ENCODE results near the gene CAPN10. TPM values are rescaled to one million over a fixed set of nuclear protein-coding genes. Genes with fewer than 3 reads are reported as not detected.

CAPN10 gene
- total RNA-seq, 1 experiment from 2014 or later: 27.8 TPM

- intact Hi-C loops (cut with micrococcal nuclease; ENCODE audit: unreplicated experiment): no loop called here
- no peaks in the 10 kb centered on the region for H3K9me3 ChIP-seq
- BruUV-seq (replicated peaks): no TSS peak
- H3K36me3 ChIP-seq (ENCODE audit: control insufficient read depth, insufficient read depth, low read length): no peaks in the 10 kb centered on the region
- ChIA-PET POLR2A (no interaction called here), CTCF (no interaction called here)
- no peaks in the 10 kb centered on the region for H3K27me3 Mint-ChIP-seq (ENCODE audit: insufficient read depth, unreplicated experiment)
- H3K4me3 ChIP-seq (ENCODE audit: low read depth, low read length): no peak overlapping the region
- DNase-seq: no peak
- H3K9me3 Mint-ChIP-seq (ENCODE audit: unreplicated experiment): no peaks in the 10 kb centered on the region
- peaks cover 16% of the 10 kb centered on the region for H3K4me1 Mint-ChIP-seq (ENCODE audit: low read depth, unreplicated experiment)
- TF ChIP-seq CTCF (IDR thresholded peaks at IDR 0.05; ENCODE audit: insufficient read depth in 1 of 2, low read depth in 1 of 2, low read length in 1 of 2, severe bottlenecking in 1 of 2, unreplicated experiment in 1 of 2): no peak
- no peak overlapping the region for H3K4me3 Mint-ChIP-seq (ENCODE audit: unreplicated experiment)
- H3K36me3 Mint-ChIP-seq (ENCODE audit: insufficient read depth, unreplicated experiment): peaks cover 4% of the 10 kb centered on the region
- H3K27ac Mint-ChIP-seq (ENCODE audit: unreplicated experiment): no peak overlapping the region
- H3K4me1 ChIP-seq: no peaks in the 10 kb centered on the region
- H3K27me3 ChIP-seq (replicated peaks; ENCODE audit: control insufficient read depth, insufficient read depth, low read length): no peaks in the 10 kb centered on the region
These were observed 4.2 kb downstream of the CAPN10 start for GRCh38 chr2:240590681-240591111.

- TF ChIP-seq CTCF (IDR thresholded peaks at IDR 0.05; ENCODE audit: insufficient read depth in 1 of 2, low read depth in 1 of 2, low read length in 1 of 2, severe bottlenecking in 1 of 2, unreplicated experiment in 1 of 2): no peak
- intact Hi-C loops (cut with micrococcal nuclease; ENCODE audit: unreplicated experiment): no loop called here
- Histone ChIP-seq H3K9me3 (no peaks in the 10 kb centered on the region), H3K4me1 (no peaks in the 10 kb centered on the region), H3K36me3 (ENCODE audit: control insufficient read depth, insufficient read depth, low read length) (no peaks in the 10 kb centered on the region), H3K4me3 (ENCODE audit: low read depth, low read length) (no peak overlapping the region), H3K27me3 (replicated peaks; ENCODE audit: control insufficient read depth, insufficient read depth, low read length) (no peaks in the 10 kb centered on the region)
- no peak overlapping the region for H3K27ac Mint-ChIP-seq (ENCODE audit: unreplicated experiment)
- H3K9me3 Mint-ChIP-seq (ENCODE audit: unreplicated experiment): no peaks in the 10 kb centered on the region
- peaks cover 16% of the 10 kb centered on the region for H3K4me1 Mint-ChIP-seq (ENCODE audit: low read depth, unreplicated experiment)
- no peaks in the 10 kb centered on the region for H3K36me3 Mint-ChIP-seq (ENCODE audit: insufficient read depth, unreplicated experiment)
- no peaks in the 10 kb centered on the region for H3K27me3 Mint-ChIP-seq (ENCODE audit: insufficient read depth, unreplicated experiment)
- no peak for DNase-seq
- H3K4me3 Mint-ChIP-seq (ENCODE audit: unreplicated experiment): no peak overlapping the region
- ChIA-PET CTCF (no interaction called here), POLR2A (no interaction called here)
- BruUV-seq (replicated peaks): no TSS peak
These were observed 4.7 kb downstream of the CAPN10 start for GRCh38 chr2:240591226-240591625.

- no peak for TF ChIP-seq CTCF (IDR thresholded peaks at IDR 0.05; ENCODE audit: insufficient read depth in 1 of 2, low read depth in 1 of 2, low read length in 1 of 2, severe bottlenecking in 1 of 2, unreplicated experiment in 1 of 2)
- no peak overlapping the region for H3K4me3 Mint-ChIP-seq (ENCODE audit: unreplicated experiment)
- H3K36me3 Mint-ChIP-seq (ENCODE audit: insufficient read depth, unreplicated experiment): no peaks in the 10 kb centered on the region
- no peaks in the 10 kb centered on the region for H3K9me3 ChIP-seq
- no peaks in the 10 kb centered on the region for H3K27me3 ChIP-seq (replicated peaks; ENCODE audit: control insufficient read depth, insufficient read depth, low read length)
- peaks cover 16% of the 10 kb centered on the region for H3K4me1 Mint-ChIP-seq (ENCODE audit: low read depth, unreplicated experiment)
- no peaks in the 10 kb centered on the region for H3K9me3 Mint-ChIP-seq (ENCODE audit: unreplicated experiment)
- H3K4me1 ChIP-seq: no peaks in the 10 kb centered on the region
- CTCF ChIA-PET: no interaction called here
- no peak overlapping the region for H3K4me3 ChIP-seq (ENCODE audit: low read depth, low read length)
- POLR2A ChIA-PET: no interaction called here
- H3K27me3 Mint-ChIP-seq (ENCODE audit: insufficient read depth, unreplicated experiment): no peaks in the 10 kb centered on the region
- no peak for DNase-seq
- H3K36me3 ChIP-seq (ENCODE audit: control insufficient read depth, insufficient read depth, low read length): no peaks in the 10 kb centered on the region
- H3K27ac Mint-ChIP-seq (ENCODE audit: unreplicated experiment): no peak overlapping the region
- BruUV-seq (replicated peaks): no TSS peak
- intact Hi-C loops (cut with micrococcal nuclease; ENCODE audit: unreplicated experiment): no loop called here
These were observed 5.2 kb downstream of the CAPN10 start for GRCh38 chr2:240591784-240592183.
